Measurements from ENCODE around the gene SLCO4A1.

DNA sequence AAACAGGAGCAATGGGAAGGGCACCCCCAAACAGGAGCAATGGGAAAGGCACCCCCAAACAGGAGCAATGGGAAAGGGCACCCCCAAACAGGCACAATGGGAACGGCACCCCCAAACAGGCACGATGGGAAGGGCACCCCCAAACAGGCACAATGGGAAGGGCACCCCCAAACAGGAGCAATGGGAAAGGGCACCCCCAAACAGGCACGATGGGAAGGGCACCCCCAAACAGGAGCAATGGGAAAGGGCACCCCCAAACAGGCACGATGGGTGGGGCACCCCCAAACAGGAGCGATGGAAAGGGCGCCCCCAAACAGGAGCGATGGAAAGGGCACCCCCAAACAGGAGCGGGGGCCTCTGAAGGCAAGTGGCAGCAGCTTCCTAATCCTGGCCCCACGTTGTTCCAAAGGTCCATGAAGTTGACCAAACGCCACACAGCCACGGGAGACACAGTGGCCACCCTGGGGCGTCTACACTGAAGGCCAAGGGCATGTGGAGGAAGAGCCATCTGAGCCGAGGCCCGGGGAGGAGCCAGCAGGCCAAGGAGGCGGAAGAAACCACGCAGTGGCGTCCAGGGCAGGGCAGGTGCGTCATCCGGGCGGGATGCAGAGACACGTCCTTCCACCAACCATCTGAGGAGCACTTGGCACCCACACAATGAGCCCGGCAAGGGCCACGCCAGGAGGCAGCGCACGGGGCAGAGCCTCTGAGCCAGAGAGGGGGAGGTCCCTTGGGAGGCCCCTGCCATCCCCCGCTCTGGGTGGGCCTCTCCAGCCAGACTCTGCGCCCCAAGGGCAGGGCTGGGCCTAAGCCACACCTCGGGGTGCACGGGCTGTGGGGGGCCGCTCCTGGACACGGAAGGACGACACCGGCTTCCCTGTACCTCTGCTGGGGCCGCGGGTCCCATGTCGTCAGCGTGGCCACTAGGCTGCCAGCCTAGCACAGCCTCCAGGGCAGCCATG, 44.8 kb downstream of the SLCO4A1 start:
- TF ChIP-seq, protein P1, sequence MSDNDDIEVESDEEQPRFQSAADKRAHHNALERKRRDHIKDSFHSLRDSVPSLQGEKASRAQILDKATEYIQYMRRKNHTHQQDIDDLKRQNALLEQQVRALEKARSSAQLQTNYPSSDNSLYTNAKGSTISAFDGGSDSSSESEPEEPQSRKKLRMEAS (IDR thresholded peaks at IDR 0.05; ENCODE audit: insufficient read depth, insufficient read length) = no peak
- no peak for TF ChIP-seq POLR2AphosphoS5 (IDR thresholded peaks at IDR 0.05; ENCODE audit: insufficient read depth, low read depth, low read length)
- TF ChIP-seq, protein P2, sequence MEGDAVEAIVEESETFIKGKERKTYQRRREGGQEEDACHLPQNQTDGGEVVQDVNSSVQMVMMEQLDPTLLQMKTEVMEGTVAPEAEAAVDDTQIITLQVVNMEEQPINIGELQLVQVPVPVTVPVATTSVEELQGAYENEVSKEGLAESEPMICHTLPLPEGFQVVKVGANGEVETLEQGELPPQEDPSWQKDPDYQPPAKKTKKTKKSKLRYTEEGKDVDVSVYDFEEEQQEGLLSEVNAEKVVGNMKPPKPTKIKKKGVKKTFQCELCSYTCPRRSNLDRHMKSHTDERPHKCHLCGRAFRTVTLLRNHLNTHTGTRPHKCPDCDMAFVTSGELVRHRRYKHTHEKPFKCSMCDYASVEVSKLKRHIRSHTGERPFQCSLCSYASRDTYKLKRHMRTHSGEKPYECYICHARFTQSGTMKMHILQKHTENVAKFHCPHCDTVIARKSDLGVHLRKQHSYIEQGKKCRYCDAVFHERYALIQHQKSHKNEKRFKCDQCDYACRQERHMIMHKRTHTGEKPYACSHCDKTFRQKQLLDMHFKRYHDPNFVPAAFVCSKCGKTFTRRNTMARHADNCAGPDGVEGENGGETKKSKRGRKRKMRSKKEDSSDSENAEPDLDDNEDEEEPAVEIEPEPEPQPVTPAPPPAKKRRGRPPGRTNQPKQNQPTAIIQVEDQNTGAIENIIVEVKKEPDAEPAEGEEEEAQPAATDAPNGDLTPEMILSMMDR (IDR thresholded peaks at IDR 0.05; ENCODE audit: extremely low read depth in 1 of 2, insufficient read depth in 1 of 2, low read depth in 1 of 2, low read length in 2 of 2) = no peak
- TF ChIP-seq POLR2A (IDR thresholded peaks at IDR 0.05; ENCODE audit: low read depth, low read length) = no peak
- no peak for TF ChIP-seq GATA2 (IDR thresholded peaks at IDR 0.05; ENCODE audit: insufficient read depth, insufficient read length, low read depth, low read length)
- no peak for TF ChIP-seq EZH2 (IDR thresholded peaks at IDR 0.05; ENCODE audit: borderline replicate concordance, low read depth, low read length, severe bottlenecking)
- no peak for TF ChIP-seq JUN (IDR thresholded peaks at IDR 0.05; ENCODE audit: borderline replicate concordance, insufficient read depth, insufficient read length, low read depth)
- TF ChIP-seq FOS (IDR thresholded peaks at IDR 0.05; ENCODE audit: borderline replicate concordance, insufficient read depth, low read length) = no peak
- no peak for TF ChIP-seq MYC (IDR thresholded peaks at IDR 0.05; ENCODE audit: low read depth, low read length)
